ENCODE results near the gene AGMO.
"Not testable (repeated sequence)": the region's sequence is repeated elsewhere in the genome, so short reads cannot be mapped to it uniquely, and the experiment has no call there.

The AGMO gene

DNA sequence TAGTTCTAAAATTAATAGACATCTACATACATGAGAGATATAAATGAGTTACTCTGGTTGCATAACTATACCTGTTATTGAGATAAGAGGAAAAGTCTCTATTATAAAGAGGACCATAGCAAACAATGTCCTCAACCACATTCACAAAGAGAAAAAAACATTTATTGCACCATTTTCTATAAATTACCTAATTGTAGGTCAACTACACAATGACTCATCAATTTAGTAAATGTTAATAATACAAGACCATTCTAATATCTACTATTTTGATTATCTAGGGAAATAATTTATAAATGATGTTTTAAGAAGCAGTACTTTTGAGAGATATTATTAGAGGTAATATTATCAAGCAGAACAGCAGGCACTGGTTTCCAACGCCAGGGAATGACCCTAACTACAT, 246.1 kb downstream of the AGMO start:
- no peak for DNase-seq (ENCODE audit: low read depth)

DNA sequence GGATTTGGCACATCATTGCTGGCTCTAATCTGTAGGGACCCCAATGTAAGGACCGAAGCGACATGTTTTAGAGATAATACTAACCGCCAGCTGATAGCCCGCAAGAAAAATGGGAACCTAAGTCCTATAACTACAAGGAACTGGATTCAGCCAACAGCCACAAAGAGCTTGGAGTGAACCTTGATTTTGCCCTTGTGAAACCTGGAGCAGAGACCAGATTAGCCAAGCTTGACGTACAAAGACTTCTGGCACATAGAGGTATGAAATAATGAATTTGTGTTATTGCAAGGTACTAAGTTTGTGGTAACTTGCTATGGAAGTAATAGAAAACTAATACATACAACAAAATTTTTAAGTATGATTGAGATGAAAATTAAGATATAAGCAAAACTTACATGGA, 246.9 kb downstream of the AGMO start:
- no peak for DNase-seq (ENCODE audit: low read depth)

DNA sequence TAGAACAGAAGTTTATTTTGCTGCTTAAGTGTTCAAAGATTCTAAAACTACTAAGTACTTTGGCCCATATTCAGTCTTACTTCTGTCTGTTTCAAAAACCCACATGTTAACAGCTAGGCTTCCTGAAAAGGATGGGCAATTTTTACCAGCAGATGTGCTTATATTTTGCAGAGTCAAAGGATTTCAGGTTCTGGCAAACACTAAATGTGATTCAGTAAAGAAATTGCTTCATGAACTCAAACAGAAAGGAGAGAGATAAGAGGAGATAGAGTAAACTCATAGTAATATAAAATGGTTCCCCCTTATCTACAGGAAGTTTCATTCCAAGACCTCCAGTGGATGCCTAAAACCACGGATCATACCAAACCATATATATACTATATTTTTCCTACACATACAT, 248.5 kb downstream of the AGMO start:
- DNase-seq (ENCODE audit: low read depth) = no peak

DNA sequence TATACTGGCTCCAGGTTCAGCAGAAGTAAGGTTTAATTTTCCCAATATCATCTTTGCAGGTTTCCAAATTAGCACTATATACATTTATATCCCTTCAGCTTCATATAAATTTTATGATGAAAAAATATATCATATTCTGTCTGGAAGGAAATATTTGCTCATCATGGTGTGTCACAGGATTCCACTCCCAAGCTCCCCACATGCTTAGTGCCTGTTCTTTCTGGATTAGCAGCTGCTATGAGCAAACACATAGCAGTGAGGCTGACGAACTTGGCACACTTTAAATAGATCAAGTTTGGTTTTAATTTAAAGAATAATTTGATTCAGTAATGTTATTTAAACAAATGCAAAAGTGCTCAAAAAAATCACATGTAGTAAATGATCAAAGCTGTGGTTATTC, 251.9 kb downstream of the AGMO start:
- no peak for DNase-seq (ENCODE audit: low read depth)

DNA sequence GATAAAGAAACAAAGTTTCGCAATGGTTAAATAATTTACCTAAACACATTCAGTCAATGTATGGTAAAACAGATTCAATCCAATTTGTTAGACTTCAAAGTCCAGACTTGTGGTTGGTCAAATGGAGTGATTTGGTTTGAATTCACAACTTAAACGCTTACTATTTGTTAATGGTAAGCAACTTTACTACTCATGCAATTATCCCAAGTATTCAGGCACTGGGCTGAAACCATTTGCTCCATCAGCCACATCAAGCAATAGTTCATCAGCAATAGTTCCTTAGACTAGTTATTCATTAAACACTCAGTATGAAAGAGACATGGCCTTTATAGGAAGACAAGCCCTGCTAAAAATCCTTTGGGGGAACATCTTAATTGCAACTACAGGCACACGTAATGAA, 253.0 kb downstream of the AGMO start:
- no peak for DNase-seq (ENCODE audit: low read depth)

DNA sequence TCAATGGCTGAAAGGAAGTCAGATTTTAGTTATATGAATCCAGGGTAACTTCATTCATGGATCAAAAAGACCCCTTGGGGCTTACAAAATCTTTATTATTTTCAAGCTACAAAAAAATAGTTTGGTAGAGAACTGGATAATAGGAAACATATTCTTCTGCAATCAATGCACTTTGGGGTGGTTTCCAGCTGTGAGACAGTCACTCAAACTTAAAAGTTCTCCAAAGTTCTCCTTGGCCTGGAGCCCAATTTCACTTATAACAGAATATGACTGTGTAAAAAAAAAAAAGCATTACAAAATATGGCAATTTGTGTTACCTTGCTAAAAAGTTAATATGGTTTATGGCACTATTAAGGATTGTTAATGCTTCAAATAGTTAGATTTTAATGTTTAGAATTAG, 255.5 kb downstream of the AGMO start:
- no peak for DNase-seq (ENCODE audit: low read depth)

DNA sequence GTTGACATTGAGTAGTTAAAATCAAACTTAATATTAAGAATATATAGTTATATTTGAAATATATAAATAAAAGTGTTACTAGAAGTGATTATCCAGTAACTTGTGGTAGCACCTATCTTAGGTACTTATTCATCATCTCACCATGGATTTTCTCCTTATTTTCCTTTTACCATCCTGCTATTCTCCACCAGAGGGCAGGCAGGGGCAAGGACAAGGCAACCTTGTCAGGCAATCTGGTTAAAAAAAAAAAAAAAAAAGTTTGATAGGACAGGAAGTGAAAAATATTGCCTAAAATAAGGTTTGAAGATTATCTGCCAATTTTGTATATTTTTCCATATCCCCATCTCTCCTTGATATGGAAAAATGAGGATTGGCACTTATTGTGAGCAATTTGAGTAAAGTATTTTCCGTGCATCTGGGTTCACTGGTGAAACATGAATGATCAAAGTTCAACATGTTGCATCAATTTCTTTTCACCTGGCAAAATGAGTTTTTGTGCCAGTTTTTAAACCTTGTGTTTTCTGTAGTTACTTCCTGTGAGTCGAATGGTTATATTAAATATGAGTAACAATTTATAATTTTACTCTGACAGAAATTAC, 256.7 kb downstream of the AGMO start:
- DNase-seq (ENCODE audit: low read depth) = no peak

DNA sequence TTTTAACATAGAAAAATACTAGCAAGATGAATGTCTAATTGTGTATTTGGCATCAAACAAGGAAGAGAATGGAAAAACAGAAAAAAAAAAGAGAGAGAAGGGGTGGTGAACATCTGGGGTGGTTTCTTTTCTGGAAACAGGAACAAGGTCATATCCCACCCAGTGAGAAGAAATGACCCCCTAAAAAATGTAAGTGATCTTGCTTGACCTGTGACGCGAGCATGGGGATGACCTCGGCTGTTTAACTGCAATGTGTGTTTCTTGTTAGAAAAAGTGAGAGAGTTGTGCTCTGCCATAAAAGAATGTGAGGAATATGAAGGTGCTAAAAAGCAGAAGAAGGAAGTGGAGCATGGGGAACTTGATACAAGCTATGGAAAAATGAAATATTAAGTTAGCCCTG, 258.5 kb downstream of the AGMO start:
- DNase-seq (ENCODE audit: low read depth) = no peak

DNA sequence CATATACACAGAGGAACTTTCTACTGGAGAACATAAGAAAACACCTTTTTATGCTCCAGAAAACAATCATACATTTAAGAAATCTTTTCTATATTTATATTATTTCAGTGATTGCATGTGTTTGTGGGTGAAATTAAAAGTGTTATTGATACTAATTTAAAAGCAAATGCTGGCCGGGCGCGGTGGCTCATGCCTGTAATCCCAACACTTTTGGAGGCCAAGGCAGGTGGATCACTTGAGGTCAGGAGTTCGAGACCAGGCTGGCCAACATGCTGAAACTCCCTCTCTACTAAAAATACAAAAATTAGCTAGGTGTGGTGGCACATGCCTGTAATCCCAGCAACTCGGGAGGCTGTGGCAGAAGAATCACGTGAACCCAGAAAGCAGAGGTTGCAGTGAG, 260.8 kb downstream of the AGMO start:
- DNase-seq (ENCODE audit: low read depth) = not testable (repeated sequence)

DNA sequence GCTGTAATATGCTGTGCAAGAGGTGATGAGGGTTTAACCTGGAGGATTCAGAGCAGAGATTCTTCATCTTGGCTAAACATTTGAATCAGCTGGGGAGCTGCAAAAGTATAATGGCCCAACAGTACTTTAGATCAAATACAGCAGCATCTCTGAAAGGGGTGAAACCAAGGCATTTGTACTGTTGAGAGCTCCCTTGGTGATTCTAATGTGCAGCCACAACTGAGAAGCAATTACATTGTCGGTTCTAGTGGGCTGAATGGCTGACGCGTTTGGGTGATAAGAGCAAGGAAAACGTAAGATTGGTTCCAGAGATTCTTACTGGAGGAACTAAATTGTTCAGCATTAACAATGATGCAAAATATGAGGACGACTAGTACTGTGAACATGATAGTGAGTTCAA, 269.7 kb downstream of the AGMO start:
- no peak for DNase-seq (ENCODE audit: low read depth)

DNA sequence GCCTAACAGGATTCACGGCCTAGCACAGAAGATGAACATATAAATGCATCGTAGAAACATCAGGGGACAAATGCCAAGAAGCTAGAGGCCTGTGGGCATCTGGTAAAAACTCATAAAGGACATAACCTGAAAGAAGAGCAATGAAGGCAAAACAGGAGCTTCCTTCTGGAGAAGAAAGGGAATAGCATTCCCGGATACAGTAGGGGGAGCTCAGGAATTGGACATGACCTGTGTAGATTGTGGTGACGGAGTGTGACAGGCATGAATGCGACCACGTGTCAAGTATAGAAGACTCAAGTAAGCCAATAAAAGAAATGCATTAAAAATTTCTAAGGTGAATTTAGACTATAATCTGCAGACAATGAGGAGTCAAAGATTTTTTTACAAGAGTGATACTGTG, 270.1 kb downstream of the AGMO start:
- DNase-seq (ENCODE audit: low read depth) = no peak

DNA sequence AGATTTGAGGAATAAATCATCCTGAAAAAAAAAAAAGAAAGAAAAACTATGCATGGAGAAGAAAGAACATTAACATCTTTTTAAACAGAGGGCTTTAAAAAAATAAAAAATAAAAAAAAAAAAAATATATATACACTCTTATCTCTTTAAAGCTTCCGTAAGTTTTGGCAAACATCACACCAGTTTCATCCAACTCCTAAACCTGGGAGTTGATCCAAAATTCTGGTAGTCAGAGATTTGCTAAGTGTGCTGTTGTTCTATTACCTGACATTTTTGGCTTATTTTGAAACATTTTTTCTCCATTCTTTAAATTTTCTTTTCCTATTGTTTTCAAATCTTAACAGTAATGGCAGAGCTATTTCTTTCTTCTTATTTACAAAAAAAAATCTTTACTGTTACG, 273.1 kb downstream of the AGMO start:
- no peak for DNase-seq (ENCODE audit: low read depth)

DNA sequence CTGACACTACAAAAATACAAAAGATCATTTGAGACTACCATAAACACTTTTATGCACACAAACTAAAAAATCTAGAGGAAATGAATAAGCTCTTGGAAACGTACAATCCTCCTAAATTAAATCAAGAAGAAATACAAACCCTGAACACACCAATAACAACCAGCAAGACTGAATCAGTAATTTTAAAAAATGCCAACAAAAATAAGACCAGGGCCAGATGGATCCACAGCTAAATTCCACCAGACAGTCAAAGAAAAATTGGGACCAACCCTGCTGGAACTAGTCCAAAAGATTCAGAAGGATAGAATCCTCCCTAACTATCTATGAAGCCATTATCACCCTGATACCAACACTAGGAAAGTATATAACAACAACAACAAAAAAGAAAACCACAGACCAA, 277.4 kb downstream of the AGMO start:
- DNase-seq (ENCODE audit: low read depth) = no peak

DNA sequence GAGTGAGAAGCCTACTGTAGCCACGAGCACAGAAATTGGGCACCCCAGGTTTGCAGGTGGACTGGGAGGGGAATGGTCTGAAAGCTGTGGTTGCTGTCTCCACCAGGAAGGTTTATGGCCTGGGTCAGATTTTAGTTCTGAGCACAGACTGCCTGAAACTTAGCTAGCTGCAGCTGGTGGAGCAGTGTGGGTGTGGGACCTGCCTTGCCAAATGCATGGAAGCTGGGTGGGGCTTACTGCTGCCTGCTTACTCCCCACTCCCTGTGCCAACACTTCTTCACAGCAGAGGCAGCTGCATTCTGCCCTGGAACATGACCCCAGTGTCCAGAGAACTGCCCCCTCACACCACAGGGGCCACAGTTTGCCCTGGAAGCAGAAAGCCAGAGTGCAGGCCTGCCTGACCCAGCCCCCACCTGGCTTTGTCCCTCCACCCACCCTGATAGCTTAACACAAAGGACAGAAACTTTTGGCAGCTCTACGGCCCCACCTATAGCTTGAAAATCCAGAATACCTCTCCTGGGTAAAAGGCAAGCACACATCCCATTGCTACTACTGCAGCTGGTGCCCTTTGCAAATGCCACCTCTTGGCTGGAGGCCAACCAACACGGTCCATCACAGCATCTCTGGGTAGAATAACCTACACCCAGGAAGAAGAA, 281.6 kb downstream of the AGMO start:
- no peak for DNase-seq (ENCODE audit: low read depth)

DNA sequence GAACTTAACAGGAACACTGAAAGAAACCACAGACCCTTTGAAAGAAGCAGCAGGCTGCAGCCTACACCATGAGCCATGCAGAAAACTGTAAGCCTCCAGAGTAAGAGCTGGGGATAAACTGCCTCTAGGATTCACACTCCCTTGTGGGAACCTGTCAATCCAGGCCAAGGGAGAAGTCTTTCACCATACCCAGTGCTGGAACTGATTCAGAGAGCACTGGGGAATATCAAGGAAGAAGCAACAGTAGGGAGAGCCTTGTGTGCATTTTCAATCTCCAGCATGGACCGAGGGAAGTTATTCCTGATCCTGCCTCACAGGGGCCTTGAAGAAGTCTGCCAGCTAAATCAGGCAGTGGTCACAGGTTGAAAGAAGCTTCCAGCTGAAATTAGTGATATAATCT, 282.2 kb downstream of the AGMO start:
- no peak for DNase-seq (ENCODE audit: low read depth)

DNA sequence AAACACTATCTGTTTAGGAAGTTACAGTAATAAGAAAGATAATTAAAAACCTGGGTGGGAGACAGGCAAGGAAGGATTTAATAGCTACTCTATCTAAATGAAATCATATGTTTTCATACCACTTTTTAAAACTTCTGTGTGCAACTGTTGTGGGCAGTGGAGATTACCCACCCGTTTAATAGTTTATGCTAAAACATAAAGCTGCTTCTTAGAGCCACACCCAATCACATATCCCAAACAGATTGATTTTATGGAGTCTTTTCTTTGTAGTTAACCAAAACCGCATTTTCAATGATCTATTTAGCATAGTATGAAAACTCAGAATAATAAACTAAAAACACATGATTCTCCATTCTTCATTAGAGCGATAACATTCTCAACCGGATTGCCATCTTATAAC, 304.1 kb downstream of the AGMO start:
- no peak for DNase-seq (ENCODE audit: low read depth)

DNA sequence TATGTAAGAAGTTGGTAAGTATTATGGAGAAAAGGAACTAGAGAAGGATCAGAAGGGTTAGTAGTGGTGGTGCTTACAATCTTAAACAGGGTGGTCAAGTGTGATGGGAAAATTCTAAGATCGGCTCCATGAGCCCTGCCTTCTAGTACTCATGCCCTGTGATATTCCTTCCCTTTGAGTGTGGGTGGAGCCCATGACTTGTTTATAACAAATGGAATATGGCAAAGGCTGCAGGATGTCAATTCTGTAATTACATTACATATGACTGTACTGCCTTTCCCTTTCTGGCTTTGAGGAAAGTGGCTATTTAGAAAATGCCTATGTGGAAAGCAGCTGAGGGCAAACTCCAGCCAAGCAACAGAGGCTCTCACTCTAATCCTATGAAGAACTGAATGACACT, 309.6 kb downstream of the AGMO start:
- no peak for DNase-seq (ENCODE audit: low read depth)

DNA sequence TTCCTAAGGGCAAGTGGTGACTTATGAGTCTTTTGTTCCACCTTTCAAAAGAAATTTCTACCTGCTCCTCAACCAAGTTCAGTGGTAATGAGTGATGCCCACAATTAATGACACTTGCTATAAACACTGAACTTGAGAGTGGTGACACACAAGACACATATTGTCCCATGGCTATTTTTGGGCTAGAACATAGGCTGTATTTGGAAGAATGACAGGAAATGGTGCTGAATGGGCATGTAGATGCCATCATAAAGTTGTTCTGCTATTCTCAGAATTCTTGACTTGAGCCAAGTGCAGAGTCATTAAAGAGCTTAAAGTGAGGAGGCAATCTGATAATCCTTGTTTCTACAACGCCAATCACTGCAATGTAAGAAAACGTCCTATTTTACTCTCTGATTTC, 313.3 kb downstream of the AGMO start:
- DNase-seq (ENCODE audit: low read depth) = no peak

DNA sequence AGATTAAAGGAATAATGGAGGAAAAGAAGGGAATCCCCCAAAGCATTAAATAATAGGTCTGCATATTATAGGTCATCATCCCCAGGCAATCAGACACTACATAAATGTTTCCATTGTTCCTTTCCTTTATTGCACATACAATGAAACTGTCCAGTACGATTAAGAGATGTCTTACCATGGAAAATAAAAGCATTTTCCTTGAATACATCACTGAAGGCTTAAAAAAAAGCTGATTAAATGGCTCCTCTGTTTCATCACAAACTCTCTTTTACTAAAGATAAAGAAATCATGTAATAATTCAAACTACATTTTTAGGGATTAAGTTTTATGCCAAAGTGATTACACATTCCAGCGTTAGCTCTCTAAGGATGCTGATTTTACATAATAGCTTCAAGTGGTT, 316.0 kb downstream of the AGMO start:
- no peak for DNase-seq (ENCODE audit: low read depth)

DNA sequence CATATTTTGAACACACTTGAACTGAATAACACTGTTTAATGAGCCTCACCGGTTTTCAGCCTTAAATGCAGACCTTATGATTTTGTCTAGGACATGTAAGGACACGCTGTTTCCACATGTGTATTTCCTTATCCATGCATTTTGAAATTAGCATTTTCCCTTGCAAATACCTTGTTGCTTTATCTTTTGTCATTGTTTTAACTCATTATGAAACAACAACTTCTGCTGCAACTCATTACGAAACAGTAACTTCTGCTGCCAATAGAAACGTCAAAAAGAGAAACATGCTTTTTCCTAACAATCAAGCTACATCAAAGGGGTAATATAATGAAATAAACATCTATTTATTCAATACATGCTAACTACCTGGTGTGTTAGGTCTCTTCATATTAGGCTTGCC, 322.0 kb downstream of the AGMO start:
- no peak for DNase-seq (ENCODE audit: low read depth)

DNA sequence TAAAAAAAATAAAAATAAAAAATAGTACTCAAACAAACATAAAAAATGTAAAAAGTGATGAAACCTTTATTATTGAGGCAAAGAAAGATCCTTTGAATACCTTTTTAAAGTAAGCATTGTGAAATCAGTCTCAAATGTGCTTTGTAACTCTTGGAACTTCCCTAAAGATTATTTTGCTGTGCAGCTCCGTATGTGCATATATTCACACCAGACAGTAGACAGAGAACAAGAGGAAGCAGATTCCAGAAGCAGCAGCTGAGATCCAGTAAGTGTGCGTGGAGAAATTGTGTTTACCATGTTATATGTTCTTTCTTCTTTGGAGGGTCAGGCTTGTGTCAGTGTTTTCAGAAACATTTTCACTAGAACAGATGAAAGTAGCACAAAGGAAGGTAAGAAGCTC, 324.9 kb downstream of the AGMO start:
- DNase-seq (ENCODE audit: low read depth) = no peak

DNA sequence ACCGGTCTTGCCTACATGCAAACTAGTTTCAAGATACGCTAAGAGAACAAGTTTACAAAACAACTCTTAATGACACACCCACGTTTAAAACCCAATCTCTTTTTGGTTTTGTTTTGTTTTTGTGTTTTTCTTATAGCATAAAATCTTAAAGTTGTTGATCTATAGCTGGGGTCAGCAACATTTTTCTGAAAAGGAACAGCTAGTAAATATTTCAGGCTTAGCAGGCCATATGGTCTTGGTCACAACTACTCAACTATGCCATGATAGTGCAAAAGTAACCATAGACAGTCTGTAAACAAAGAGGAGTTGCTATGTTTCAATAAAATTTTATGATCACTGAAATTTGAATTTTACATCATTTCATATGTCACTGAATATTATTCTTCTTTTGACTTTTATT, 327.4 kb downstream of the AGMO start:
- no peak for DNase-seq (ENCODE audit: low read depth)

DNA sequence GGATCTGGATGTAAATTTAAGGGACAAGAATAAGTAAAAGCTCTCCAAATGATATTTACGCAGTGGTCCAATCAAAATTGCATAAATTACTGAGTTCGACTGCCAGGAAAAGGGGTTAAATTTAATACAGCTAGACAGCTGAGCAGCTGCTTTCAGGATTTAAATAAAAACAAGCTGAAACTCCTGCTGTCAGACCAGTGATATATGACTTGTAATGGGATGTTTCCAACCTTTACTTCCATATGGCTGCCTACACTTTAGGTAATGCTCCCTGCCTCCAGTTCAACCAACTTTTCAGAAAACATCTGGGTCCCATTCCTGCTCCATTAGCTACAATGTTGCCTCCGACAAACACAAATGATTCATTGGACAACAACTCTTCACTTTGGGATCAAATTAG, 333.0 kb downstream of the AGMO start:
- DNase-seq (ENCODE audit: low read depth) = no peak

DNA sequence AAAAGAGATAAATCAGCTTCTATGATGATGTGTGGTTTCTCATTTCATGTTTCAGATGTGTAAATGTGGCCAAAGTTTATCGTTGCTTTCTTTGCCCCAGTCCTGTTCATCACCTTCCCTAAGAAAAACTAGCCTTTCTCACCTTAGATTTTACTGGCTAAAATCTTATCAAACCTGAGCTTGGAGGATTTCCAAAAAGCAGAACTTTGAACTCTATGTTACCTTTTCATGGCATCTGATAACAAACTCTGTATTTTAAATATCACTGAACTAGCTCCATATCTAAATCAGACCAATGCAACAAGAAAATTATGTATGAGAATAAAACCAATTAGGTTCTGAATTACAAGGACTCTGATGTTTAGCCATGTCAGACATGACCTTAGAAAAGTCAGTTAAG, 335.8 kb downstream of the AGMO start:
- DNase-seq (ENCODE audit: low read depth) = no peak

DNA sequence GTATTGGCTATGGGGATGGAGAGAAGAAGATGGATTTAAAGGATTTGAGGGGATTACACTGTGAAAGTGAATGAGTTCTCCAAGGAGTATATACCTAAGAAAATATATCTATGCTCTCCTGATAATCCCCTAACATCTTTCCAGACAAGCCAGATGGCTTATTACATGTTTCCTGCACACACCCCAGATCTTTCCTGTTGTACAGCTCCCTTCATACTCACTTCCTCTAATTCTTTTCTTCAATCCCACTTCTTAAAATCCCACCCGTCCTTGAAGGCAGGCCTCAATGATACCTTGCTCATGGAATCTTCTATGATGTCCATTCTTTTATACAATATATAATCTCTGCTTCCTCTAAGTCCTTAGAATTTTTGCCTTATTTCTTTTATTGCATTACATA, 342.1 kb downstream of the AGMO start:
- no peak for DNase-seq (ENCODE audit: low read depth)

Data from stimulated activated CD8-positive, alpha-beta memory T cell treated with anti-CD3 and anti-CD28 coated beads, Interleukin-15, amount 100 ng/mL, for 24 hours (primary cell).